ENCODE measurements around the gene ENG. TPM values are rescaled to one million over a fixed set of nuclear protein-coding genes. Genes with fewer than 3 reads are reported as not detected.
A peak's percentile ranks its signal among the peaks of the same experiment; 100 is the strongest.

Gene ENG
- polyA plus RNA-seq, 3 donors = 15.7 to 26.0 (median 17.9) TPM

GRCh38 chr9:127767410-127767809 is 87.0 kb downstream of the ENG start:
- Mint-ChIP-seq H3K4me1 (peaks cover 91% of the 10 kb centered on the region), H3K27ac (peak overlapping the region in 5 of 7 donors; percentile 12 to 77 (median 62)), H3K4me3 (no peak overlapping the region), H3K27me3 (ENCODE audit: low read depth in 3 of 3) (peaks cover 0 to 1% (median 0%) of the 10 kb centered on the region in 3 donors), H3K9me3 (no peaks in the 10 kb centered on the region), H3K36me3 (peaks cover 62 to 81% of the 10 kb centered on the region in 2 donors)
- H4K20me1 ChIP-seq (ENCODE audit: insufficient read depth, low read length) = peaks cover 99% of the 10 kb centered on the region
- H3K36me3 ChIP-seq (replicated peaks in 1 of 2; ENCODE audit: control insufficient read depth in 1 of 2, insufficient read depth in 2 of 2, low read length in 2 of 2) = peaks cover 54 to 75% of the 10 kb centered on the region in 2 donors
- no peak overlapping the region for H3K4me3 ChIP-seq (replicated peaks in 1 of 3; ENCODE audit: low read depth in 2 of 3, low read length in 3 of 3)
- WGBS (ENCODE audit: insufficient coverage) = 80% methylated on average over 1 of the region's 3 CpGs
- intact Hi-C loops (cut with micrococcal nuclease) = no loop called here
- peak overlapping the region in 1 of 2 donors; percentile 61 for H3K27ac ChIP-seq (ENCODE audit: low read depth in 1 of 2, low read length in 2 of 2)
- no peak for TF ChIP-seq CTCF (IDR thresholded peaks at IDR 0.05)
- no peak for DNase-seq
- H3K4me2 ChIP-seq (replicated peaks; ENCODE audit: extremely low read depth, low read length, poor library complexity, severe bottlenecking) = peak overlapping the region; percentile 11
- H3K27me3 ChIP-seq (ENCODE audit: control insufficient read depth in 2 of 2, insufficient read depth in 2 of 2, low read length in 2 of 2) = no peaks in the 10 kb centered on the region
- peaks cover 98% of the 10 kb centered on the region for H3K79me2 ChIP-seq (ENCODE audit: insufficient read depth, low read length)
- H2AFZ ChIP-seq (ENCODE audit: insufficient read depth, low read depth, low read length, poor library complexity, severe bottlenecking) = no peak overlapping the region
- peaks cover 58 to 78% of the 10 kb centered on the region in 2 donors for H3K4me1 ChIP-seq (ENCODE audit: control insufficient read depth in 1 of 2, insufficient read depth in 2 of 2, low read length in 2 of 2)
- H3K9ac ChIP-seq (ENCODE audit: insufficient read depth, low read length, poor library complexity, severe bottlenecking) = peak overlapping the region; percentile 17
- H3K9me3 ChIP-seq (replicated peaks in 1 of 2; ENCODE audit: control insufficient read depth in 1 of 2, insufficient read depth in 1 of 2, low read length in 2 of 2) = no peaks in the 10 kb centered on the region

DNA sequence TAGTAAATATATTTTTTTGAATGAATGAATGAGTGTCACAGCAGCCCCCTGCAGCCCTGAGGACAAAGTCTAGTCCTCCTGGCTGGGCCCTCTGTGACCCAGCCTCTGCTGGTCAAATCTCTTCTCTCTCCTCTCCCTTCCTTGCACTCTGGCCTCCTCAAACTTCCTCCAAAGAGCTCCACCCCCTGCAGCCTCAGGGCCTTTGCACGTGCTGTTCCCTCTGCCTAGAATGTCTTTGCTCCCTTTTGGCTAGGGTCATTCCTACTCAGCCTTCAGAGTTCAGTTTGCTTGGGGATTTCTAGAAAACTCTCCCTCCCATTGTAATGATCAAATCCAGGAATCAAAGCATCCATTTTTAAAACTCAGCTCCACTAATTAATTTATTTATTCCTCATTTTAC is 89.0 kb downstream of the ENG start:
- H3K27ac ChIP-seq (ENCODE audit: low read depth in 1 of 2, low read length in 2 of 2) = no peak overlapping the region
- Mint-ChIP-seq H3K4me3 (no peak overlapping the region), H3K4me1 (peaks cover 82% of the 10 kb centered on the region)

More for the DNA sequence above, 89.0 kb downstream of the ENG start:
- Histone ChIP-seq H3K79me2 (ENCODE audit: insufficient read depth, low read length) (peaks cover 100% of the 10 kb centered on the region), H3K4me2 (replicated peaks; ENCODE audit: extremely low read depth, low read length, poor library complexity, severe bottlenecking) (no peak overlapping the region), H2AFZ (ENCODE audit: insufficient read depth, low read depth, low read length, poor library complexity, severe bottlenecking) (no peak overlapping the region), H3K36me3 (replicated peaks in 1 of 2; ENCODE audit: control insufficient read depth in 1 of 2, insufficient read depth in 2 of 2, low read length in 2 of 2) (peaks cover 63 to 80% of the 10 kb centered on the region in 2 donors), H3K9ac (ENCODE audit: insufficient read depth, low read length, poor library complexity, severe bottlenecking) (no peak overlapping the region), H3K4me1 (ENCODE audit: control insufficient read depth in 1 of 2, insufficient read depth in 2 of 2, low read length in 2 of 2) (peaks cover 51 to 68% of the 10 kb centered on the region in 2 donors), H3K9me3 (replicated peaks in 1 of 2; ENCODE audit: control insufficient read depth in 1 of 2, insufficient read depth in 1 of 2, low read length in 2 of 2) (no peaks in the 10 kb centered on the region), H3K27me3 (ENCODE audit: control insufficient read depth in 2 of 2, insufficient read depth in 2 of 2, low read length in 2 of 2) (no peaks in the 10 kb centered on the region), H4K20me1 (ENCODE audit: insufficient read depth, low read length) (peaks cover 100% of the 10 kb centered on the region), H3K4me3 (replicated peaks in 1 of 3; ENCODE audit: low read depth in 2 of 3, low read length in 3 of 3) (no peak overlapping the region)
- DNase-seq = no peak
- Mint-ChIP-seq H3K27me3 (ENCODE audit: low read depth in 3 of 3) (peaks cover 0 to 1% (median 0%) of the 10 kb centered on the region in 3 donors), H3K27ac (peak overlapping the region in 6 of 7 donors; percentile 24 to 73 (median 56)), H3K9me3 (no peaks in the 10 kb centered on the region), H3K36me3 (peaks cover 68 to 83% of the 10 kb centered on the region in 2 donors)
- intact Hi-C loops (cut with micrococcal nuclease) = loop anchor here in 1 of 2 donors (2.0 kb wide), 1 partner anchor 105 kb away; no protein-coding TSS in a partner anchor
- 100% methylated on average over 1 of the region's 1 CpG for WGBS (ENCODE audit: insufficient coverage)
- TF ChIP-seq CTCF (IDR thresholded peaks at IDR 0.05) = no peak

Small RNAs within 50 kb of the gene (small RNA-seq; reads per million reads assigned to genes)
- gene MIR4672 (ENCODE audit: insufficient read length, low read depth) = not detected
- gene RF00019 (ENCODE audit: insufficient read length, low read depth) = not detected
- not detected for gene RNA5SP296 (ENCODE audit: insufficient read length, low read depth)

Other genes starting within 250 kb of the ENG start
- under 1 TPM in 2 of 3 donors, not detected in 1; 0.27 to 0.59 TPM for gene STXBP1, start 242.4 kb downstream of the ENG start, polyA plus RNA-seq
- under 1 TPM in 2 of 3 donors, not detected in 1; 0.06 to 0.09 TPM for gene CFAP157, start 147.7 kb downstream of the ENG start, polyA plus RNA-seq
- gene PTRH1, start 139.0 kb downstream of the ENG start, polyA plus RNA-seq = 10 to 100 TPM in 2 of 3 donors, 1 to 10 TPM in 1; 6.9 to 19.9 (median 19.5) TPM
- under 1 TPM in 1 of 3 donors, not detected in 2; 0.04 TPM for gene TTC16, start 138.6 kb downstream of the ENG start, polyA plus RNA-seq
- 10 to 100 TPM; 57.4 to 63.8 (median 60.0) TPM for gene TOR2A, start 119.4 kb downstream of the ENG start, polyA plus RNA-seq
- 10 to 100 TPM; 11.5 to 47.3 (median 20.5) TPM for gene SH2D3C, start 76.0 kb downstream of the ENG start, polyA plus RNA-seq
- 100 to 1,000 TPM in 1 of 3 donors, 10 to 100 TPM in 2; 24.9 to 139 (median 26.4) TPM for gene CDK9, start 68.6 kb downstream of the ENG start, polyA plus RNA-seq
- gene FPGS, start 51.8 kb downstream of the ENG start, polyA plus RNA-seq = 10 to 100 TPM; 21.3 to 28.5 (median 25.2) TPM
- gene AK1, start 23.0 kb upstream of the ENG start, polyA plus RNA-seq = 1 to 10 TPM in 1 of 3 donors, not detected in 2; 3.5 TPM
- 10 to 100 TPM in 2 of 3 donors, 1 to 10 TPM in 1; 8.2 to 14.4 (median 12.0) TPM for gene ST6GALNAC6, start 44.9 kb upstream of the ENG start, polyA plus RNA-seq
- 10 to 100 TPM in 2 of 3 donors, 1 to 10 TPM in 1; 8.9 to 14.0 (median 10.3) TPM for gene ST6GALNAC4, start 62.4 kb upstream of the ENG start, polyA plus RNA-seq
- under 1 TPM; 0.31 to 0.57 (median 0.39) TPM for gene PIP5KL1, start 76.1 kb upstream of the ENG start, polyA plus RNA-seq
- gene DPM2, start 83.2 kb upstream of the ENG start, polyA plus RNA-seq = 10 to 100 TPM; 22.4 to 28.7 (median 25.4) TPM
- gene EEIG1, start 126.3 kb upstream of the ENG start, polyA plus RNA-seq = 1 to 10 TPM in 2 of 3 donors, under 1 TPM in 1; 0.86 to 2.3 (median 2.1) TPM
- gene NAIF1, start 212.7 kb upstream of the ENG start, polyA plus RNA-seq = 1 to 10 TPM; 4.6 to 6.5 (median 5.6) TPM
- gene SLC25A25, start 213.6 kb upstream of the ENG start, polyA plus RNA-seq = 10 to 100 TPM in 1 of 3 donors, 1 to 10 TPM in 2; 5.1 to 43.3 (median 6.3) TPM

All from CD14-positive monocyte (primary cell).